Activated CD8-positive, alpha-beta memory T cell treated with anti-CD3 and anti-CD28 coated beads, Interleukin-2, amount 50 U/mL, for 4 hours (primary cell): ENCODE results near the gene TUBE1.
A peak's percentile ranks its signal among the peaks of the same experiment; 100 is the strongest.
"Not testable (repeated sequence)": the region's sequence is repeated elsewhere in the genome, so short reads cannot be mapped to it uniquely, and the experiment has no call there.

Source experiments
- DNase-seq: peaks from one replicate; pipeline ENCODE4 v3.0.0-alpha.2; 2020

Gene TUBE1

GRCh38 chr6:112087136-112087911 lies at the start of gene TUBE1, which contains the start of gene FAM229B:
TSS of gene TUBE1 (minus strand) at chr6:112087482. CDS start at chr6:112087434, 48 bp downstream.
TSS of gene FAM229B (plus strand) at chr6:112087591. CDS start at chr6:112099284, 11,693 bp downstream.
- peak; percentile 87 for DNase-seq

GRCh38 chr6:112130878-112131277 lies 43.6 kb upstream of the TUBE1 start:
- DNase-seq: no peak

GRCh38 chr6:112128208-112128607 lies 40.9 kb upstream of the TUBE1 start:
- DNase-seq: no peak

- no peak for DNase-seq
These were observed 36.7 kb upstream of the TUBE1 start for GRCh38 chr6:112123982-112124381.

- no peak for DNase-seq
These were observed 35.5 kb upstream of the TUBE1 start for GRCh38 chr6:112122756-112123155.

GRCh38 chr6:112118034-112118433 lies 30.8 kb upstream of the TUBE1 start:
- no peak for DNase-seq

- DNase-seq: no peak
These were observed 30.3 kb upstream of the TUBE1 start for GRCh38 chr6:112117554-112117953.

- no peak for DNase-seq
These were observed 28.9 kb upstream of the TUBE1 start for GRCh38 chr6:112116221-112116620.

- no peak for DNase-seq
These were observed 27.4 kb upstream of the TUBE1 start for GRCh38 chr6:112114577-112115223.

- no peak for DNase-seq
These were observed 26.6 kb upstream of the TUBE1 start for GRCh38 chr6:112113918-112114317.

GRCh38 chr6:112113431-112113830 lies 26.1 kb upstream of the TUBE1 start:
- no peak for DNase-seq

GRCh38 chr6:112109262-112109661 lies 22.0 kb upstream of the TUBE1 start:
- no peak for DNase-seq

- no peak for DNase-seq
These were observed 19.3 kb upstream of the TUBE1 start for GRCh38 chr6:112106562-112106961.

GRCh38 chr6:112106026-112106425 lies 18.7 kb upstream of the TUBE1 start:
- DNase-seq: not testable (repeated sequence)

GRCh38 chr6:112100561-112100960 lies 13.3 kb upstream of the TUBE1 start:
- DNase-seq: no peak

- DNase-seq: no peak
These were observed 9.6 kb upstream of the TUBE1 start for GRCh38 chr6:112096901-112097300.

- no peak for DNase-seq
These were observed 634 bp upstream of the TUBE1 start for GRCh38 chr6:112087916-112088315.

- no peak for DNase-seq
These were observed 542 bp downstream of the TUBE1 start for GRCh38 chr6:112086744-112087135.

GRCh38 chr6:112085286-112086065 lies 1.8 kb downstream of the TUBE1 start:
- DNase-seq: no peak

- DNase-seq: no peak
These were observed 5.7 kb downstream of the TUBE1 start for GRCh38 chr6:112081569-112081968.

GRCh38 chr6:112066606-112067005 lies 20.7 kb downstream of the TUBE1 start:
- no peak for DNase-seq

- no peak for DNase-seq
These were observed 21.8 kb downstream of the TUBE1 start for GRCh38 chr6:112065426-112065986.

GRCh38 chr6:112062966-112063365 lies 24.3 kb downstream of the TUBE1 start:
- DNase-seq: no peak
